Spleen (tissue), 11 donors: ENCODE measurements around the gene C10orf71. TPM values are rescaled to one million over a fixed set of nuclear protein-coding genes. Genes with fewer than 3 reads are reported as not detected.

Experiments used
- DNase-seq: peaks from one replicate; pipeline ENCODE4 v3.0.0-alpha.2; 2020
- H3K27ac ChIP-seq, 8 donors: fragments of 200-600 bp; sonication (generic) in 7 of 8; 1 replicate in 4 of 8; 2 replicates in 4 of 8; pipeline versions ENCODE4 v1.5.0 to v1.8.0; 2016 to 2021; ENCODE audit warnings: inconsistent platforms in 4 of 8, mild to moderate bottlenecking in 4 of 8, moderate library complexity in 1 of 8
- H3K27me3 ChIP-seq, 7 donors: fragments of 200-600 bp; sonication (generic) in 6 of 7; replicated peaks in 1 of 7; 1 replicate in 4 of 7; 2 replicates in 3 of 7; pipeline versions ENCODE4 v1.5.0 to v1.8.0; 2016 to 2021; ENCODE audit warnings: inconsistent platforms in 3 of 7, mild to moderate bottlenecking in 1 of 7
- H3K36me3 ChIP-seq, 6 donors: fragments of 200-600 bp; sonication (generic) in 5 of 6; 1 replicate in 4 of 6; 2 replicates in 2 of 6; pipeline versions ENCODE4 v1.5.0 to v1.8.0; 2016 to 2021; ENCODE audit warnings: inconsistent platforms in 2 of 6
- H3K4me1 ChIP-seq, 6 donors: fragments of 200-600 bp; sonication (generic) in 5 of 6; 1 replicate in 3 of 6; 2 replicates in 3 of 6; pipeline versions ENCODE4 v1.5.0 to v1.8.0; 2016 to 2021; ENCODE audit warnings: inconsistent platforms in 3 of 6
- H3K4me3 ChIP-seq, 8 donors: fragments of 200-600 bp; sonication (generic) in 7 of 8; 1 replicate in 4 of 8; 2 replicates in 4 of 8; pipeline versions ENCODE4 v1.5.0 to v1.8.0; 2016 to 2021; ENCODE audit warnings: inconsistent platforms in 4 of 8, mild to moderate bottlenecking in 4 of 8, moderate library complexity in 2 of 8
- H3K9me3 ChIP-seq, 8 donors: fragments of 200-600 bp; sonication (generic) in 7 of 8; 1 replicate in 4 of 8; 2 replicates in 4 of 8; pipeline versions ENCODE4 v1.5.0 to v1.8.0; 2016 to 2021; ENCODE audit warnings: inconsistent platforms in 4 of 8
- POLR2A ChIP-seq, 3 donors: fragments of 450-650 bp; IDR thresholded peaks; one replicate each; pipeline ENCODE4 v1.5.1; 2017; ENCODE audit warnings: antibody characterized with exemption in 3 of 3, mild to moderate bottlenecking in 1 of 3
- POLR2AphosphoS5 ChIP-seq, 3 donors: sonication (generic); formaldehyde crosslinking; IDR thresholded peaks; one replicate each; pipeline ENCODE4 v1.5.1; 2017; ENCODE audit warnings: antibody characterized with exemption in 3 of 3
- WGBS, 5 donors: extraction: QIAGEN DNeasy Blood & Tissue Kit in 3 of 5; methylation state at CpG; one replicate each; pipeline versions ENCODE4 v1.1.5 to v1.1.7; 2013 to 2018; 5-methylcytosine and 5-hydroxymethylcytosine counted together
- intact Hi-C: fragments of 100-400 bp; cut with DNase I; formaldehyde crosslinking; loops from one replicate; pipeline ENCODE4 v1.15.0; 2023; ENCODE audit warnings: low total_unique reads
- polyA plus RNA-seq, 3 donors: library from polyadenylated mRNA; stranded (reverse); fragments of 200-250 nt; gene quantifications; one replicate each; pipeline ENCODE4 v1.2.1, GENCODE V29; 2013
- total RNA-seq, 7 donors: library from RNA; depleted of rRNA in 3 of 7; stranded (reverse); fragments of >200 nt in 3 of 7; fragmentation: NEBNext Ultra II Directional in 4 of 7; extraction: Animal tissue kit (Norgen Biotek cat#: 25700) in 4 of 7; gene quantifications; one replicate each; pipeline versions ENCODE4 v1.1.0 to v1.2.1, GENCODE V29; 2016 to 2021
- TF ChIP-seq, protein P1 (sequence below), 11 experiments: fragments of 200-600 bp in 7 of 11; fragments of 450-650 bp in 4 of 11; sonication (generic) in 4 of 11; IDR thresholded peaks in 8 of 11; conservative IDR thresholded peaks in 3 of 11; 1 replicate in 7 of 11; 2 replicates in 4 of 11; pipeline versions ENCODE4 v1.4.0 to v1.8.0; 2016 to 2021; ENCODE audit warnings: antibody characterized with exemption in 11 of 11, inconsistent platforms in 4 of 11, mild to moderate bottlenecking in 1 of 11
- donor health status: healthy with polysubstance abuse.
- donor health status: DM: no; HTN: no; CAD: no; lungs with moderate emphysema.
- donor health status: DM: no; HTN: no; CAD: no.
- donor health status: Bipolar disorder and iron deficiency.
- donor health status: healthy.
- donor health status: DM: no; HTN: no; CAD: no.
- donor health status: DM: yes; HTN: yes; CAD: no.

C10orf71 gene
- total and polyA plus RNA-seq, 10 donors: not detected

DNA sequence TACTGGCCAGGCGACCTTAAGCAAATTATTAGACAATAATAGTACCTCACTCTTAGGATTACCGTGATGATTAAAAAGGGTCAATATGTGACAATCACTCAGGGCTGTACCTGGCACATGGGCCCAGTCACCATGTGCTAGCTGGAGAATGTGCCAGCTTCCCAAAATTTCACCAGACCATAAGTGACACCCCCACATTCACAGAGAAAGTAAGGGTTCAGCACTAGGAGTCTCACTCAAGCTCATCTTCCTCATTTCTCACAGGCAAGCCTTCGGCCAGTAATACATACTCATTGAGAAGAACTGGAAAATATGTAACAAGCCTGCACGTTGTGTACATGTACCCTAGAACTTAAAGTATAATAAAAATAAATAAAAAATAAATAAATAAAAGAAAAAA is 22.4 kb upstream of the C10orf71 start:
- 90 to 96% (median 92%) methylated on average over 4 of the region's 4 CpGs for whole genome bisulfite sequencing, 5 donors
- intact Hi-C loops: no loop called here

GRCh38 chr10:49277973-49278372 is 21.0 kb upstream of the C10orf71 start:
- intact Hi-C loops: no loop called here
- Histone ChIP-seq H3K4me1 (peaks cover 4 to 21% (median 11%) of the 10 kb centered on the region in 6 donors), H3K9me3 (no peaks in the 10 kb centered on the region), H3K27me3 (peaks cover 0 to 18% (median 0%) of the 10 kb centered on the region in 7 donors), H3K27ac (no peak overlapping the region), H3K36me3 (no peaks in the 10 kb centered on the region), H3K4me3 (no peak overlapping the region)
- 61 to 95% (median 75%) methylated on average over 5 of the region's 5 CpGs for WGBS, 5 donors
- TF ChIP-seq POLR2AphosphoS5 (IDR thresholded peaks at IDR 0.05) (no peak), POLR2A (IDR thresholded peaks at IDR 0.05) (no peak)
- TF ChIP-seq, protein P1, sequence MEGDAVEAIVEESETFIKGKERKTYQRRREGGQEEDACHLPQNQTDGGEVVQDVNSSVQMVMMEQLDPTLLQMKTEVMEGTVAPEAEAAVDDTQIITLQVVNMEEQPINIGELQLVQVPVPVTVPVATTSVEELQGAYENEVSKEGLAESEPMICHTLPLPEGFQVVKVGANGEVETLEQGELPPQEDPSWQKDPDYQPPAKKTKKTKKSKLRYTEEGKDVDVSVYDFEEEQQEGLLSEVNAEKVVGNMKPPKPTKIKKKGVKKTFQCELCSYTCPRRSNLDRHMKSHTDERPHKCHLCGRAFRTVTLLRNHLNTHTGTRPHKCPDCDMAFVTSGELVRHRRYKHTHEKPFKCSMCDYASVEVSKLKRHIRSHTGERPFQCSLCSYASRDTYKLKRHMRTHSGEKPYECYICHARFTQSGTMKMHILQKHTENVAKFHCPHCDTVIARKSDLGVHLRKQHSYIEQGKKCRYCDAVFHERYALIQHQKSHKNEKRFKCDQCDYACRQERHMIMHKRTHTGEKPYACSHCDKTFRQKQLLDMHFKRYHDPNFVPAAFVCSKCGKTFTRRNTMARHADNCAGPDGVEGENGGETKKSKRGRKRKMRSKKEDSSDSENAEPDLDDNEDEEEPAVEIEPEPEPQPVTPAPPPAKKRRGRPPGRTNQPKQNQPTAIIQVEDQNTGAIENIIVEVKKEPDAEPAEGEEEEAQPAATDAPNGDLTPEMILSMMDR (IDR thresholded peaks at IDR 0.05 in 8 of 11, conservative IDR thresholded peaks at IDR 0.05 in 3 of 11): no peak
- DNase-seq: no peak

More for the DNA sequence above, 22.4 kb upstream of the C10orf71 start:
- Histone ChIP-seq H3K4me3 (no peak overlapping the region), H3K27me3 (peaks cover 0 to 18% (median 0%) of the 10 kb centered on the region in 7 donors), H3K36me3 (no peaks in the 10 kb centered on the region), H3K27ac (no peak overlapping the region), H3K4me1 (peaks cover 5 to 25% (median 13%) of the 10 kb centered on the region in 6 donors), H3K9me3 (no peaks in the 10 kb centered on the region)
- TF ChIP-seq POLR2AphosphoS5 (IDR thresholded peaks at IDR 0.05) (no peak), POLR2A (IDR thresholded peaks at IDR 0.05) (no peak)
- TF ChIP-seq, protein P1 (IDR thresholded peaks at IDR 0.05 in 8 of 11, conservative IDR thresholded peaks at IDR 0.05 in 3 of 11): no peak
- DNase-seq: no peak

GRCh38 chr10:49278497-49278981 is 20.4 kb upstream of the C10orf71 start:
- Histone ChIP-seq H3K4me3 (no peak overlapping the region), H3K27ac (no peak overlapping the region), H3K27me3 (peaks cover 0 to 18% (median 0%) of the 10 kb centered on the region in 7 donors), H3K9me3 (no peaks in the 10 kb centered on the region), H3K36me3 (no peaks in the 10 kb centered on the region), H3K4me1 (peaks cover 0 to 21% (median 10%) of the 10 kb centered on the region in 6 donors)
- intact Hi-C loops: no loop called here
- DNase-seq: no peak
- WGBS, 5 donors: 49 to 80% (median 60%) methylated on average over 6 to 7 of the region's 7 CpGs
- no peak for TF ChIP-seq POLR2AphosphoS5 (IDR thresholded peaks at IDR 0.05)
- TF ChIP-seq, protein P1 (IDR thresholded peaks at IDR 0.05 in 8 of 11, conservative IDR thresholded peaks at IDR 0.05 in 3 of 11): no peak
- no peak for TF ChIP-seq POLR2A (IDR thresholded peaks at IDR 0.05)

- no peak for DNase-seq
- 76 to 89% (median 86%) methylated on average over 7 of the region's 7 CpGs for WGBS, 5 donors
Measured at GRCh38 chr10:49279015-49279880, 19.7 kb upstream of the C10orf71 start.

More at GRCh38 chr10:49279015-49279880, 19.7 kb upstream of the C10orf71 start:
- peaks cover 0 to 20% (median 10%) of the 10 kb centered on the region in 6 donors for H3K4me1 ChIP-seq
- no peaks in the 10 kb centered on the region for H3K36me3 ChIP-seq
- no peak for TF ChIP-seq POLR2A (IDR thresholded peaks at IDR 0.05)
- TF ChIP-seq, protein P1 (IDR thresholded peaks at IDR 0.05 in 8 of 11, conservative IDR thresholded peaks at IDR 0.05 in 3 of 11): no peak
- no peak for TF ChIP-seq POLR2AphosphoS5 (IDR thresholded peaks at IDR 0.05)
- peaks cover 0 to 18% (median 0%) of the 10 kb centered on the region in 7 donors for H3K27me3 ChIP-seq
- intact Hi-C loops: no loop called here
- H3K4me3 ChIP-seq: no peak overlapping the region
- no peaks in the 10 kb centered on the region for H3K9me3 ChIP-seq
- no peak overlapping the region for H3K27ac ChIP-seq
